SIG-M5 treated with dmso at 0.1 percent for 504 hours (cell line): ENCODE measurements around the gene RPS21.

ENCODE experiments used
- DNase-seq: peaks from one replicate; lab custom pipeline; 2025; ENCODE audit not compliant: unreplicated experiment; lab: John Stamatoyannopoulos, UW

Gene RPS21

GRCh38 chr20:62377064-62377461, 9.8 kb upstream of the RPS21 start:
- DNase-seq = no peak

GRCh38 chr20:62377615-62378178, 9.2 kb upstream of the RPS21 start:
- no peak for DNase-seq

- DNase-seq = no peak
Observed at GRCh38 chr20:62378215-62378614, 8.7 kb upstream of the RPS21 start.

- no peak for DNase-seq
Observed at GRCh38 chr20:62381202-62381797, 5.6 kb upstream of the RPS21 start.

GRCh38 chr20:62381842-62382241, 5.1 kb upstream of the RPS21 start:
- no peak for DNase-seq

GRCh38 chr20:62382306-62383198, 4.4 kb upstream of the RPS21 start:
- peak; percentile 76 for DNase-seq

- no peak for DNase-seq
Observed at GRCh38 chr20:62387219-62387913, 463 bp downstream of the RPS21 start.

- DNase-seq = no peak
Observed at GRCh38 chr20:62387933-62388635, 1.2 kb downstream of the RPS21 start.

- peak; percentile 41 for DNase-seq
Observed at GRCh38 chr20:62388839-62389600, 2.1 kb downstream of the RPS21 start.

- no peak for DNase-seq
Observed at GRCh38 chr20:62389601-62390087, 2.7 kb downstream of the RPS21 start.

- DNase-seq = no peak
Observed at GRCh38 chr20:62390317-62391164, 3.6 kb downstream of the RPS21 start.

- no peak for DNase-seq
Observed at GRCh38 chr20:62391165-62392076, 4.5 kb downstream of the RPS21 start.

- no peak for DNase-seq
Observed at GRCh38 chr20:62392077-62392418, 5.1 kb downstream of the RPS21 start.

GRCh38 chr20:62392621-62393334, 5.9 kb downstream of the RPS21 start:
- DNase-seq = no peak

- no peak for DNase-seq
Observed at GRCh38 chr20:62393335-62393665, 6.4 kb downstream of the RPS21 start.

GRCh38 chr20:62393830-62394229, 6.9 kb downstream of the RPS21 start:
- no peak for DNase-seq
